Measurements from ENCODE around the gene SLC22A4. TPM values are rescaled to one million over a fixed set of nuclear protein-coding genes. Genes with fewer than 3 reads are reported as not detected.
A peak's percentile ranks its signal among the peaks of the same experiment; 100 is the strongest.

The SLC22A4 gene
- total RNA-seq, 1 donor from 2014 or later: 0.48 TPM

GRCh38 chr5:132386644-132387286, 92.6 kb downstream of the SLC22A4 start:
- Mint-ChIP-seq H3K27ac (peak overlapping the region; percentile 45), H3K4me3 (ENCODE audit: low read depth) (no peak overlapping the region), H3K4me1 (ENCODE audit: low read depth) (peaks cover 43% of the 10 kb centered on the region)

DNA sequence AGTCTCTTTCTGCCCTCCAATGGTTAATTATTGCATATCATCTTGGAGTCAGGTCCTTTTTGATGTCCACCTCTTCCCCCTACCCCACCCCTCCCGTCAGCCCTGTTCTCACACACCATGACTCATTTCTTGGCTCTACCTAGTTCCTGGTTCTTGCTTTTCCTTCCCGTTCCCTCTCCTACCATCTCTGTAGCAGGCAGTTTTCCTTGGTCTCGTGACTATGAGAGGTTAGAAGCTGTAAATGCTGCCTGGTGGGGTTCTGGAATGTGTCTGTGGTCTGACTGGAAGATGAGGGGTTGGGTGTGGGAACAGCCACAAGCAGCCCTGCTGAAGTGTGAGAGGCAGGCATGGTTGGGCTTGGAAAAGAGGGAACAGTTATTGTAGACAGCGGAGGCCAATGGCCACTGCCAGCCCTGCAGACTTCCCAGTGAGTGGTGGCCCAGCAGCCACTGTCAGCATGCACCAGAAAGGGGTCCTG, 93.5 kb downstream of the SLC22A4 start:
- peaks cover 1% of the 10 kb centered on the region for H3K36me3 Mint-ChIP-seq (ENCODE audit: insufficient read depth)
- peaks cover 43% of the 10 kb centered on the region for H3K4me1 Mint-ChIP-seq (ENCODE audit: low read depth)
- no peak for TF ChIP-seq CTCF (IDR thresholded peaks at IDR 0.05; ENCODE audit: unreplicated experiment)
- DNase-seq (ENCODE audit: low spot score, unreplicated experiment): no peak
- no peaks in the 10 kb centered on the region for H3K27me3 Mint-ChIP-seq
- no peaks in the 10 kb centered on the region for H3K9me3 Mint-ChIP-seq (ENCODE audit: low read depth)
- peak overlapping the region; percentile 97 for H3K27ac Mint-ChIP-seq
- H3K4me3 Mint-ChIP-seq (ENCODE audit: low read depth): peak overlapping the region; percentile 30

More at GRCh38 chr5:132386644-132387286, 92.6 kb downstream of the SLC22A4 start:
- peak; percentile 30 for DNase-seq (ENCODE audit: low spot score, unreplicated experiment)
- Mint-ChIP-seq H3K36me3 (ENCODE audit: insufficient read depth) (peaks cover 1% of the 10 kb centered on the region), H3K9me3 (ENCODE audit: low read depth) (no peaks in the 10 kb centered on the region), H3K27me3 (no peaks in the 10 kb centered on the region)
- TF ChIP-seq CTCF (IDR thresholded peaks at IDR 0.05; ENCODE audit: unreplicated experiment): peak; percentile 72

- peak overlapping the region; percentile 30 for H3K4me3 Mint-ChIP-seq (ENCODE audit: low read depth)
- TF ChIP-seq CTCF (IDR thresholded peaks at IDR 0.05; ENCODE audit: unreplicated experiment): no peak
- peaks cover 43% of the 10 kb centered on the region for H3K4me1 Mint-ChIP-seq (ENCODE audit: low read depth)
- no peak for DNase-seq (ENCODE audit: low spot score, unreplicated experiment)
- peaks cover 3% of the 10 kb centered on the region for H3K36me3 Mint-ChIP-seq (ENCODE audit: insufficient read depth)
- H3K9me3 Mint-ChIP-seq (ENCODE audit: low read depth): no peaks in the 10 kb centered on the region
- no peaks in the 10 kb centered on the region for H3K27me3 Mint-ChIP-seq
- peak overlapping the region; percentile 97 for H3K27ac Mint-ChIP-seq
Observed at GRCh38 chr5:132388244-132389050, 94.3 kb downstream of the SLC22A4 start.

DNA sequence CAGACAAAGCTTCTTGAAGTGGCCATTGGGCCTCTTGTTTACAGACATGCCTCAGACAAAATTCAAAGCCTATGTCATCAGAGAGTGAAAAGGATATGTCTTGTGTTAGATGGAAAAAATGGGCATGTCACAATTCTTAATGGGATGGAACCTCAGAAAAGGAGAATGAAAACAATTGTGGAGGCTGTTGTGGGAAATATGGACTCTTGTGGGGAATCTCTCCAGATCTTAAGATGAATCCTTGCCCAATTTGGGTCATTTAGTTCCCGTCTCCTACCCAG, 94.8 kb downstream of the SLC22A4 start:
- no peak for TF ChIP-seq CTCF (IDR thresholded peaks at IDR 0.05; ENCODE audit: unreplicated experiment)
- no peak for DNase-seq (ENCODE audit: low spot score, unreplicated experiment)
- H3K4me3 Mint-ChIP-seq (ENCODE audit: low read depth): no peak overlapping the region
- H3K4me1 Mint-ChIP-seq (ENCODE audit: low read depth): peaks cover 43% of the 10 kb centered on the region
- H3K9me3 Mint-ChIP-seq (ENCODE audit: low read depth): no peaks in the 10 kb centered on the region
- no peaks in the 10 kb centered on the region for H3K27me3 Mint-ChIP-seq
- peaks cover 3% of the 10 kb centered on the region for H3K36me3 Mint-ChIP-seq (ENCODE audit: insufficient read depth)
- peak overlapping the region; percentile 97 for H3K27ac Mint-ChIP-seq

- no peak for TF ChIP-seq CTCF (IDR thresholded peaks at IDR 0.05; ENCODE audit: unreplicated experiment)
- Mint-ChIP-seq H3K9me3 (ENCODE audit: low read depth) (no peaks in the 10 kb centered on the region), H3K27ac (peak overlapping the region; percentile 33), H3K27me3 (no peaks in the 10 kb centered on the region), H3K4me3 (ENCODE audit: low read depth) (no peak overlapping the region), H3K4me1 (ENCODE audit: low read depth) (peaks cover 43% of the 10 kb centered on the region), H3K36me3 (ENCODE audit: insufficient read depth) (peaks cover 3% of the 10 kb centered on the region)
- DNase-seq (ENCODE audit: low spot score, unreplicated experiment): no peak
Observed at GRCh38 chr5:132389585-132390286, 95.5 kb downstream of the SLC22A4 start.

Data from progenitor cell of endocrine pancreas (in vitro differentiated cells).